ENCODE results near the gene VPS37C. TPM values are rescaled to one million over a fixed set of nuclear protein-coding genes. Genes with fewer than 3 reads are reported as not detected.

The VPS37C gene
- 17.4 and 22.8 TPM in 2 replicates for total RNA-seq (2014; rRNA removed; shearing (Covaris generic))

GRCh38 chr11:61161190-61162091 is at the start of gene VPS37C:
Gene VPS37C (minus strand): TSS chr11:61161426. CDS start chr11:61138829, 22,597 bp downstream.

GRCh38 chr11:61202950-61203746 is 41.9 kb upstream of the VPS37C start, which contains the start of gene PGA3:
Gene PGA3 (plus strand): TSS chr11:61203515. CDS start chr11:61203565, 50 bp downstream.

Other genes starting within 250 kb of the VPS37C start
- gene TMEM109, start 247.3 kb downstream of the VPS37C start, total RNA-seq (2014; rRNA removed; shearing (Covaris generic)): 85.6 and 125 TPM in 2 replicates
- gene TMEM132A, start 237.0 kb downstream of the VPS37C start, total RNA-seq (2014; rRNA removed; shearing (Covaris generic)): 55.2 and 63.1 TPM in 2 replicates
- 0.15 TPM in 1 of 2 replicates, not detected in the other for gene SLC15A3, start 209.2 kb downstream of the VPS37C start, total RNA-seq (2014; rRNA removed; shearing (Covaris generic))
- gene CD6, start 189.7 kb downstream of the VPS37C start, total RNA-seq (2014; rRNA removed; shearing (Covaris generic)): not detected in 2 replicates
- not detected in 2 replicates for gene CD5, start 58.9 kb downstream of the VPS37C start, total RNA-seq (2014; rRNA removed; shearing (Covaris generic))
- not detected in 2 replicates for gene PGA3, start 42.1 kb upstream of the VPS37C start, total RNA-seq (2014; rRNA removed; shearing (Covaris generic))
- gene PGA4, start 60.9 kb upstream of the VPS37C start, total RNA-seq (2014; rRNA removed; shearing (Covaris generic)): not detected in 2 replicates
- gene PGA5, start 79.7 kb upstream of the VPS37C start, total RNA-seq (2014; rRNA removed; shearing (Covaris generic)): not detected in 2 replicates
- gene VWCE, start 133.9 kb upstream of the VPS37C start, total RNA-seq (2014; rRNA removed; shearing (Covaris generic)): 0.94 and 1.9 TPM in 2 replicates
- 273 and 282 TPM in 2 replicates for gene DDB1, start 171.7 kb upstream of the VPS37C start, total RNA-seq (2014; rRNA removed; shearing (Covaris generic))
- gene TKFC, start 171.8 kb upstream of the VPS37C start, total RNA-seq (2014; rRNA removed; shearing (Covaris generic)): 81.3 and 98.6 TPM in 2 replicates
- 25.6 and 30.3 TPM in 2 replicates for gene CYB561A3, start 200.5 kb upstream of the VPS37C start, total RNA-seq (2014; rRNA removed; shearing (Covaris generic))
- gene TMEM138, start 200.9 kb upstream of the VPS37C start, total RNA-seq (2014; rRNA removed; shearing (Covaris generic)): 32.2 and 32.9 TPM in 2 replicates
- 9.3 and 10.7 TPM in 2 replicates for gene TMEM216, start 231.2 kb upstream of the VPS37C start, total RNA-seq (2014; rRNA removed; shearing (Covaris generic))

Data from A375 (cell line).